GM10266 (cell line): ENCODE measurements around the gene SLC41A1.
"Not testable (repeated sequence)": the region's sequence is repeated elsewhere in the genome, so short reads cannot be mapped to it uniquely, and the experiment has no call there.

Experiments used
- DNase-seq: peaks from one replicate; pipeline ENCODE4 v3.0.0; 2012; ENCODE audit errors: extremely low spot score
- TF ChIP-seq, protein P1 (sequence below): IDR thresholded peaks from 2 replicates; pipeline ENCODE4 v1.5.1; 2012; ENCODE audit warnings: mild to moderate bottlenecking, low read depth; ENCODE audit not compliant: control insufficient read depth, insufficient read depth; ENCODE audit errors: missing control alignments

SLC41A1 gene

DNA sequence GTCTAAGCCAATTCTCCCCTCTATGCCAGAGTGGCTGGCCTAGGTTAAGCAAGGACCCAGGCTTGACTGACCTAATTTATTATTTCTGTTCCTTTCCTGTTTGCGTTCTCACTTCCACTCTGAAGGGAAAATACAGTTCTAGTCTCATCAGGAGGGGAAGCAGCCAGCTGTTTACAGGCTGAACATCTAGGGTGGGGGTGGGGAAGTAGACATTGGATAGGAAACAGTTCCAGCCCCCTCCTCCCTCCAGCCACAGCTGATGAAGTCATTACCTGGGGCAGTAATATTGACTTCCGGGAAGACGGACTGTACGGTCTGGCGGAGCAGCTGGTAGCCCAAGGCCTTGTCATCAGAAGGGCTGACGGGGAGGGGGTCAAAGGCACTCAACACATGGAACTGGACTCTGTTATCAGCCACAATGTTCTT lies 19.3 kb upstream of the SLC41A1 start:
- no peak for DNase-seq
- TF ChIP-seq, protein P1, sequence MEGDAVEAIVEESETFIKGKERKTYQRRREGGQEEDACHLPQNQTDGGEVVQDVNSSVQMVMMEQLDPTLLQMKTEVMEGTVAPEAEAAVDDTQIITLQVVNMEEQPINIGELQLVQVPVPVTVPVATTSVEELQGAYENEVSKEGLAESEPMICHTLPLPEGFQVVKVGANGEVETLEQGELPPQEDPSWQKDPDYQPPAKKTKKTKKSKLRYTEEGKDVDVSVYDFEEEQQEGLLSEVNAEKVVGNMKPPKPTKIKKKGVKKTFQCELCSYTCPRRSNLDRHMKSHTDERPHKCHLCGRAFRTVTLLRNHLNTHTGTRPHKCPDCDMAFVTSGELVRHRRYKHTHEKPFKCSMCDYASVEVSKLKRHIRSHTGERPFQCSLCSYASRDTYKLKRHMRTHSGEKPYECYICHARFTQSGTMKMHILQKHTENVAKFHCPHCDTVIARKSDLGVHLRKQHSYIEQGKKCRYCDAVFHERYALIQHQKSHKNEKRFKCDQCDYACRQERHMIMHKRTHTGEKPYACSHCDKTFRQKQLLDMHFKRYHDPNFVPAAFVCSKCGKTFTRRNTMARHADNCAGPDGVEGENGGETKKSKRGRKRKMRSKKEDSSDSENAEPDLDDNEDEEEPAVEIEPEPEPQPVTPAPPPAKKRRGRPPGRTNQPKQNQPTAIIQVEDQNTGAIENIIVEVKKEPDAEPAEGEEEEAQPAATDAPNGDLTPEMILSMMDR: no peak

DNA sequence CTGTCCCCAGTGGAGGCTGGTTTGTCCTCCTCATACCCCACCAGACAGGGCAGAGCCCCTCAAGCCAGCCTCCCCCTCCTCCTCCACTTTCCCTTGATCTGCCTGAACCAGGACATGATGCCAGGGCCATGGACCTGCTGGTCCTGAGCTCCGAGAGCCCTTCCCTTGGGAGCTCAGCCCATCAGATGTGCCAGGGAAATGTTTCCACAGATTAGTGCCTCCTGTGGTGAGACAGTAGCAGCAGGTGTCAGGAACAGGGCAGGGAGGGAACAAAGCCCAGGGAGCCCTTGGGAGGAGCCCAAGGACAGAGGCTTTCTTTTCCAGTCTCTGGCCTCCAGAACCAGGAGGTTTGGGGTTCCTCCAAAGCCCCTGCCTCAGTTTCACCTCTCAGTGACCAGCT lies 14.6 kb upstream of the SLC41A1 start:
- TF ChIP-seq, protein P1: no peak
- no peak for DNase-seq

DNA sequence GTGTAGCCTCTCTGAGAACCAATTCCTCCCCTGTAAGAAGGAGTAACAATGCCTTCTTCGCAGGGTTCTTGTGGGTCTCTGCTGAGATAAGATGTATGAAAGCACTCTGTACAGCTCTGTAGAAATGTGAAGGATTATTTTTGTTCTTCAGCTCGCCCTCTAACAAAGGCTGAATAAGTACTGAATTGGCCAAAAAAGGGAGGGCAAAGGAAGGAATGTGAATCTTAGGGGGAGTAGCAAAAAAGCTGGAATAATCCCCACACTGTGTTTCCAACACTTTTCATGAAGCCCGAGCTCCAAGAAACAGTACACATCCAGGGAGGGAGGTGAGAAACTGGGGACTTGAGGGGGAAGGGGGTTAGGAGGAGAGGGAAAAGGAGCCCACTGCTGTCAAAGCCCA lies 14.0 kb upstream of the SLC41A1 start:
- DNase-seq: no peak
- TF ChIP-seq, protein P1: no peak

DNA sequence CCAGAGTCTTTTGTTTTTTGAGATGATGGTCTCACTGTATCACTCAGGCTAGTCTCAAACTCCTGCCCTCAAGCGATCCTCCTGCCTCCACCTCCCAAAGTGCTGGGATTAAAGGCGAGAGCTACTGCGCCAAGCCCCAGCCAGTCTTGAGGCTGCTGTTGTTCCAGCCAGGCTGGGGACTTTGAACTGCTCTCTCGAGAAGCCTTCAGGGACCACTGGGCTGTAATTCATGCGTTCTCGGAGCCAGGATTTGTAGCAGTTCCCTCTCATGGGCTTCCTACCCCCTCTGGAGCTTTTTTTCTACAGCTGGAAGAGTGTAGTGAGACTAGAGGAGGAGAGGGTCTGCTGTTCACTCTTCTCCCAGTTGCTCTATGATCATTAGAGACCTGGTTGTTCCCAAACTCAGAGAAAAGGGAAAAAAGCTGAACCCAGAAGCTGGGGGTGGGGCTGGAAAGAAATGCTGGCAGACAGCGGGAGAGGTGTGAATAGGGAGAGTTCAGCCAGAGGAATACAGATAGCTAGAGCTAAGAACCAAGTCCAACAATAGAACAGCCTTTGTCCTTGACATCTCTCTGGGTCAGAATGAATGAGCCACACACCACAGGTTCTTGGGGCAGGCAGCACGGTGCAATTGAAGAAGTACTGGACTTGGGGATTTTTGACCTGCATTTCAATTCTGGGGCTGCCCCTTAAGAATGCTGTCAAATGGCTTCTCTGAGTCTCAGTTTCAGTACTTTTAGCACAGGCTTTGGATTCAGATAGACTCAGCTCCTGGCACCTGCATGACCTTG lies 13.2 kb upstream of the SLC41A1 start:
- TF ChIP-seq, protein P1: no peak
- DNase-seq: no peak

DNA sequence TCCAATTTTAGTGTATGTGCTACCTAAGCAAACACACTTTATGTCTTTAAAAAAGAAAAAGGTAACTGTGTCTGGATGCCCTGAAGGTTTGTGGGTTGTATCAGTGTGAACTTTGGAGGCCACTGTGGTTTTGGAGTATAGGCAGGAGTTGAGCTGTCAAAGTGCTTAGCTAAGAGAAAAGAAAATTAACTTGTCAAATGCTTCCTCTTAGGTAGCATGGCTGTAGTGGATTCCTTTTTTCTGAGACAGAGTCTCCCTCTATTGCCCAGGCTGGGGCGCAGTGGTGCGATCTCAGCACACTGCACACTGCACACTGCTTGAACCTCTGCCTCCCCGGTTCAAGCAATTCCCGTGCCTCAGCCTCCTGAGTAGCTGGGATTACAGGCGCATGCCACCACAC lies 11.2 kb upstream of the SLC41A1 start:
- no peak for DNase-seq
- TF ChIP-seq, protein P1: no peak

DNA sequence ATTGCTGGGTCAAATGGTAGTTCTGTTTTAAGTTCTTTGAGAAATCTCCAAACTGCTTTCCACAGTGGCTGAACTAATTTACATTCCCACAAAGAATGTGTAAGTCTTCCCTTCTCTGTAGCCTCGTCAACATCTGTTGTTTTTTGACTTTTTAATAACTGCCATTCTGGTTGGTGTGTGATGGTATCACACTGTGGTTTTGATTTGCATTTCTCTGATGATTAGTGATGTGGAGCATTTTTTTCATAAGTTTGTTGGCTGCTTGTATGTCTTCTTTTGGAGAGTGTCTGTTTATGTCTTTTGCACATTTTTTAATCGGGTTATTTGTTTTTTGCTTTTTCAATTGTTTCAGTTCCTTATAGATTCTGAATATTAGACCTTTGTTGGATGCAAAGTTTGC lies 10.3 kb upstream of the SLC41A1 start:
- DNase-seq: not testable (repeated sequence)

DNA sequence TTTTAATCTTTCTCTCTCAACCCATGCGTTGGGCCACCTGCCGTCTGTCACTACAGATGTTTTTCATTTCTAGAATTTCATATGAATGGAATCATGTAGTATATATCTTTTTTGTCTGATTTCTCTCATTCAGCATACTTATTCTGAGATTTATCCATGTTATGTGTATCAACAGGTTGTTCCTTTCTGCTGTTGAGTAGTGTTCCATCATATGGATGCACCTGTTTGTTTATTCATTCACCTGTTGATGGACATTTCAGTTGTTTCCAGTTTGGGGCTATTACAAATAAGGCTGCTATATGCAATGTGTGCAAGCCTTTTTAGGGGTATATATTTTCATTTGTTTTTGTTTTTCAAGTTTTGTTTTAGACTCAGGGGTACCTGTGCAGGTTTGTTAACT lies 9.4 kb upstream of the SLC41A1 start:
- DNase-seq: no peak
- TF ChIP-seq, protein P1: no peak

DNA sequence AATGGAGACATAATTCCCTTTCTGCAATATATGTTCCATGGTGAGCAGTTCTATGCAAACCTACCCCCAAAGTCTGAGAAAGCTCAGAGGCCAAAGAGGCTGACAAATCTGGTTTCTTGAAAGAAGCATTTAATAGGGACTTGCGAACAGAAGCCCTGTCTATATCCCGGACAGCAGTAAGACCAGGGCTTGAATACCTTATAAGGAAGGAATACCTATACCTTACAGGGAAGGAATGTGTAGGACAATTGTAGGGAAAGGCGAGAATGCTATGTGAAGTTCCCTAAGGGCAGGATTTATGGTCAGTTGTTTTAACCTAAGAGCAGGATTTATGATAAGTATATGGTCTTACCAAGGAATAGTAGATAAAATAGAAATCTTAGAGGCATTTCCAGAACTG lies 5.0 kb upstream of the SLC41A1 start:
- TF ChIP-seq, protein P1: no peak

More for the DNA sequence above, 5.0 kb upstream of the SLC41A1 start:
- no peak for DNase-seq
